GM23338 (cell line): ENCODE results near the gene KREMEN2.

Source experiments
- CREB1 ChIP-seq: fragments of 250-450 bp; sonication (Bioruptor Pico); IDR thresholded peaks from 2 replicates; pipeline ENCODE4 v1.5.0; 2020; ENCODE audit warnings: low read depth, mild to moderate bottlenecking, moderate library complexity
- CTCF ChIP-seq, 2 experiments: fragments of 200-600 bp in 1 of 2; sonication (generic) in 1 of 2; conservative IDR thresholded peaks; 2 replicates each; pipeline versions ENCODE4 v1.5.1 to v1.6.1; 2016 to 2017; ENCODE audit warnings: antibody characterized with exemption in 2 of 2, low read depth in 2 of 2, mild to moderate bottlenecking in 2 of 2, moderate library complexity in 1 of 2
- ETS1 ChIP-seq: IDR thresholded peaks from 2 replicates; pipeline ENCODE4 v1.6.1; 2016; ENCODE audit warnings: antibody characterized with exemption
- EZH2 ChIP-seq: fragments of 200-600 bp; sonication (generic); IDR thresholded peaks from one replicate; pipeline ENCODE4 v1.8.0; 2017; ENCODE audit warnings: antibody characterized with exemption, mild to moderate bottlenecking, low read depth; ENCODE audit not compliant: unreplicated experiment
- NANOG ChIP-seq: IDR thresholded peaks from 2 replicates; pipeline ENCODE4 v1.6.1; 2016; ENCODE audit warnings: antibody characterized with exemption, borderline replicate concordance
- POLR2AphosphoS5 ChIP-seq: IDR thresholded peaks from 2 replicates; pipeline ENCODE4 v1.6.1; 2016; ENCODE audit warnings: antibody characterized with exemption, low read depth
- REST ChIP-seq: IDR thresholded peaks from one replicate; pipeline ENCODE4 v1.6.1; 2018; ENCODE audit warnings: antibody characterized with exemption; ENCODE audit not compliant: unreplicated experiment

GRCh38 chr16:2991566-2992261 lies 27.6 kb downstream of the KREMEN2 start:
- TF ChIP-seq NANOG (no peak), CTCF (conservative IDR thresholded peaks at IDR 0.05; ENCODE audit: low read depth in 2 of 2) (no peak), POLR2AphosphoS5 (no peak), EZH2 (no peak), CREB1 (CRISPR knock-in tag) (no peak), REST (no peak), ETS1 (no peak)
